ENCODE results near the gene TAL1.
"Not testable (repeated sequence)": the region's sequence is repeated elsewhere in the genome, so short reads cannot be mapped to it uniquely, and the experiment has no call there.

The TAL1 gene

GRCh38 chr1:47232187-47232874 lies at the start of gene TAL1:
Gene TAL1 (minus strand): TSS chr1:47232225. CDS start chr1:47225888, 6,337 bp downstream.
- DNase-seq, result no peak

- DNase-seq, result no peak
Observed at GRCh38 chr1:47280142-47280541, 48.1 kb upstream of the TAL1 start.

- no peak for DNase-seq
Observed at GRCh38 chr1:47276850-47277249, 44.8 kb upstream of the TAL1 start.

GRCh38 chr1:47275811-47276210 lies 43.8 kb upstream of the TAL1 start:
- DNase-seq, result not testable (repeated sequence)

GRCh38 chr1:47265529-47265928 lies 33.5 kb upstream of the TAL1 start:
- not testable (repeated sequence) for DNase-seq

- peak; percentile 19 for DNase-seq
Observed at GRCh38 chr1:47262787-47263413, 30.9 kb upstream of the TAL1 start.

GRCh38 chr1:47257224-47257623 lies 25.2 kb upstream of the TAL1 start:
- DNase-seq, result no peak

GRCh38 chr1:47252795-47253194 lies 20.8 kb upstream of the TAL1 start:
- DNase-seq, result no peak

GRCh38 chr1:47252369-47252768 lies 20.3 kb upstream of the TAL1 start:
- DNase-seq, result no peak

GRCh38 chr1:47249755-47250154 lies 17.7 kb upstream of the TAL1 start:
- DNase-seq, result no peak

- DNase-seq, result no peak
Observed at GRCh38 chr1:47244339-47244862, 12.4 kb upstream of the TAL1 start.

- DNase-seq, result no peak
Observed at GRCh38 chr1:47243910-47244309, 11.9 kb upstream of the TAL1 start.

GRCh38 chr1:47241114-47242113 lies 9.4 kb upstream of the TAL1 start:
- no peak for DNase-seq

GRCh38 chr1:47238935-47239592 lies 7.0 kb upstream of the TAL1 start:
- no peak for DNase-seq

- no peak for DNase-seq
Observed at GRCh38 chr1:47235806-47236205, 3.8 kb upstream of the TAL1 start.

- DNase-seq, result no peak
Observed at GRCh38 chr1:47235241-47235681, 3.2 kb upstream of the TAL1 start.

GRCh38 chr1:47233186-47233585 lies 1.2 kb upstream of the TAL1 start:
- no peak for DNase-seq

GRCh38 chr1:47231301-47232186 lies 481 bp downstream of the TAL1 start:
- DNase-seq, result peak; percentile 57

- DNase-seq, result no peak
Observed at GRCh38 chr1:47230692-47231300, 1.2 kb downstream of the TAL1 start.

GRCh38 chr1:47229886-47230691 lies 1.9 kb downstream of the TAL1 start:
- DNase-seq, result no peak
